ENCODE measurements around the gene TAPBP.
"Not testable (repeated sequence)": the region's sequence is repeated elsewhere in the genome, so short reads cannot be mapped to it uniquely, and the experiment has no call there.

Gene TAPBP

GRCh38 chr6:33296797-33297405 is 17.0 kb downstream of the TAPBP start:
- DNase-seq (ENCODE audit: low spot score) = no peak

GRCh38 chr6:33295621-33296369 is 18.1 kb downstream of the TAPBP start:
- DNase-seq (ENCODE audit: low spot score) = no peak

- DNase-seq (ENCODE audit: low spot score) = no peak
These were observed 19.6 kb downstream of the TAPBP start for GRCh38 chr6:33294086-33294823.

- no peak for DNase-seq (ENCODE audit: low spot score)
These were observed 20.7 kb downstream of the TAPBP start for GRCh38 chr6:33292996-33293682.

- DNase-seq (ENCODE audit: low spot score) = no peak
These were observed 23.4 kb downstream of the TAPBP start for GRCh38 chr6:33290459-33290858.

GRCh38 chr6:33289784-33290315 is 24.0 kb downstream of the TAPBP start:
- DNase-seq (ENCODE audit: low spot score) = no peak

GRCh38 chr6:33288921-33289783 is 24.7 kb downstream of the TAPBP start, which contains the start of the genes PFDN6 and WDR46:
Gene PFDN6 (plus strand): TSS chr6:33289601. CDS start chr6:33289857, 256 bp downstream.
Gene WDR46 (minus strand): TSS chr6:33289239. CDS start chr6:33289170, 69 bp downstream.
- peak; percentile 90 for DNase-seq (ENCODE audit: low spot score)

GRCh38 chr6:33288141-33288920 is 25.5 kb downstream of the TAPBP start:
- DNase-seq (ENCODE audit: low spot score) = no peak

- no peak for DNase-seq (ENCODE audit: low spot score)
These were observed 26.6 kb downstream of the TAPBP start for GRCh38 chr6:33286946-33287914.

- DNase-seq (ENCODE audit: low spot score) = not testable (repeated sequence)
These were observed 28.7 kb downstream of the TAPBP start for GRCh38 chr6:33285214-33285613.

- DNase-seq (ENCODE audit: low spot score) = no peak
These were observed 33.3 kb downstream of the TAPBP start for GRCh38 chr6:33280539-33280938.

GRCh38 chr6:33279971-33280511 is 33.8 kb downstream of the TAPBP start:
- DNase-seq (ENCODE audit: low spot score) = no peak

GRCh38 chr6:33279257-33279695 is 34.6 kb downstream of the TAPBP start:
- no peak for DNase-seq (ENCODE audit: low spot score)

- DNase-seq (ENCODE audit: low spot score) = no peak
These were observed 35.1 kb downstream of the TAPBP start for GRCh38 chr6:33278810-33279209.

GRCh38 chr6:33278392-33278741 is 35.5 kb downstream of the TAPBP start:
- DNase-seq (ENCODE audit: low spot score) = no peak

GRCh38 chr6:33277663-33278391 is 36.1 kb downstream of the TAPBP start:
- no peak for DNase-seq (ENCODE audit: low spot score)

GRCh38 chr6:33276864-33277662 is 36.8 kb downstream of the TAPBP start, which contains the start of gene B3GALT4:
Gene B3GALT4 (plus strand): TSS chr6:33277123. CDS start chr6:33277420, 297 bp downstream.
- peak; percentile 82 for DNase-seq (ENCODE audit: low spot score)
